BJ (cell line): ENCODE data around the gene OVOL3. TPM values are rescaled to one million over a fixed set of nuclear protein-coding genes. Genes with fewer than 3 reads are reported as not detected.

Experiments
- CTCF ChIA-PET: fragments of 350-600 bp; formaldehyde crosslinking; extraction: SDS; loops from one replicate; lab custom pipeline; 2021; ENCODE audit warnings: antibody characterized with exemption, inconsistent platforms; lab: Yijun Ruan, JAX
- POLR2A ChIA-PET: fragments of 300-600 bp; sonication (Branson Sonifier 250); formaldehyde crosslinking; extraction: SDS; loops from one replicate; lab custom pipeline; 2021; ENCODE audit warnings: antibody characterized with exemption; lab: Charles Lee
- DNase-seq: peaks from one replicate; pipeline ENCODE4 v3.0.0-alpha.2; 2011; ENCODE audit warnings: low read depth
- H3K27me3 ChIP-seq: 2 replicates; pipeline ENCODE4 v1.6.0; 2011; ENCODE audit warnings: low read length; ENCODE audit not compliant: control insufficient read depth, insufficient read depth
- H3K36me3 ChIP-seq: 2 replicates; pipeline ENCODE4 v1.5.1; 2011; ENCODE audit warnings: low read length; ENCODE audit not compliant: control insufficient read depth, insufficient read depth
- H3K4me3 ChIP-seq: 2 replicates; pipeline ENCODE4 v1.5.1; 2011; ENCODE audit warnings: low read depth, mild to moderate bottlenecking, control low read depth, low read length
- polyA plus RNA-seq: library from polyadenylated mRNA; depleted of rRNA; stranded (reverse); fragments of >200 nt; gene quantifications from 2 replicates; pipeline ENCODE4 v1.2.3, GENCODE V29; 2011
- TF ChIP-seq, protein P1 (sequence below): IDR thresholded peaks from 2 replicates; pipeline ENCODE4 v1.5.1; 2011; ENCODE audit warnings: low read depth, mild to moderate bottlenecking, control low read depth, inconsistent platforms, low read length, moderate library complexity; ENCODE audit not compliant: insufficient read depth

OVOL3 gene
- polyA plus RNA-seq, 1 experiment = not detected

DNA sequence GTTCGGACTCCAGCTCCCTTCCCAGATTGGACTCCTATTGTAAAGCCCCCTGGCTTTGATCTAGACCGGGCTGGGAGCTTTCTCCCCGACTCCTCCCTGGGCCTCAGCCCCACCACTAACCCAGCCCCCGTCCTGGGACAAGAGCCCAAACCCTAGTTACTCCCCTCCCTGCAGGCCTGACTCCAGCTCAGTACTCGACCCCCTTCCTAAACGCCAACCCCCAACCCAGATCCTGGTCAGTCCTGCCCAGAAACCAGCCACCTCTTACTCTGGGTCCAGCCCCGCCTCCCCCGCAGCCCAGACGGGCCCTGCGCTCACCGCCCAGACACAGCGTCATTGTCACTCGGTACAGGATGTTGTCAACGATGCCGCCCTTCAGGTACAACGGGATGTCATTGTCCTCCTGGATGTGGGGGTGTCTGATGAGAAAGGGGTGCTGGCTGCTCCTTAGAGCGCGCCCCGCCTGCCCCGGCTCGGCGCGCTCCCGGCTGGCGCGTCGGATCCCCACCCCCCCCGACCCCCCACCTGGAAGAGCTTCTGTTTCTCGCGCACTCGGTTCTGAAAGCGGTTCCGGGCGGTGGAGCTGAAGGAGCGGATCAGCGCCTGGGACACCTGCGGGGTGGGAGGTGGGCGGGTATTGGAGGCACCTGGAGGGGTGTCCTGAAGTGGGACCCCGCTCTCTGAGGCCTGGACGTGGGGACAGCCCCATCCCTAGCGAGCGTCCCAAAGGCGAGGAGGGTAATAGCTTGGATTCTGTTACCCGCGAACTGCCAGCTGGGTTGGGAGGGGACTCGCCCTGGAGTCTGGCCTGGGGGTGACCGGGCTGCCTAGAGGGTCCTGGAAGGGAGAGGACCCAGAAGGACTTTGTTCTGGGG lies 40.4 kb downstream of the OVOL3 start:
- no peaks in the 10 kb centered on the region for H3K27me3 ChIP-seq
- TF ChIP-seq, protein P1, sequence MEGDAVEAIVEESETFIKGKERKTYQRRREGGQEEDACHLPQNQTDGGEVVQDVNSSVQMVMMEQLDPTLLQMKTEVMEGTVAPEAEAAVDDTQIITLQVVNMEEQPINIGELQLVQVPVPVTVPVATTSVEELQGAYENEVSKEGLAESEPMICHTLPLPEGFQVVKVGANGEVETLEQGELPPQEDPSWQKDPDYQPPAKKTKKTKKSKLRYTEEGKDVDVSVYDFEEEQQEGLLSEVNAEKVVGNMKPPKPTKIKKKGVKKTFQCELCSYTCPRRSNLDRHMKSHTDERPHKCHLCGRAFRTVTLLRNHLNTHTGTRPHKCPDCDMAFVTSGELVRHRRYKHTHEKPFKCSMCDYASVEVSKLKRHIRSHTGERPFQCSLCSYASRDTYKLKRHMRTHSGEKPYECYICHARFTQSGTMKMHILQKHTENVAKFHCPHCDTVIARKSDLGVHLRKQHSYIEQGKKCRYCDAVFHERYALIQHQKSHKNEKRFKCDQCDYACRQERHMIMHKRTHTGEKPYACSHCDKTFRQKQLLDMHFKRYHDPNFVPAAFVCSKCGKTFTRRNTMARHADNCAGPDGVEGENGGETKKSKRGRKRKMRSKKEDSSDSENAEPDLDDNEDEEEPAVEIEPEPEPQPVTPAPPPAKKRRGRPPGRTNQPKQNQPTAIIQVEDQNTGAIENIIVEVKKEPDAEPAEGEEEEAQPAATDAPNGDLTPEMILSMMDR = no peak
- peak overlapping the region; percentile 46 for H3K4me3 ChIP-seq
- H3K36me3 ChIP-seq = peaks cover 14% of the 10 kb centered on the region
- CTCF ChIA-PET = interaction anchor here (0.6 to 2.6 kb wide), 5 partner anchors 11 to 34 kb away, joined by 3 to 14 read pairs (median 3); no protein-coding TSS in a partner anchor
- DNase-seq = no peak
- POLR2A ChIA-PET = interaction anchor here (0.6 to 0.9 kb wide), 4 partner anchors 24 to 114 kb away, joined by 3 to 7 read pairs (median 3); partner anchors contain the start of genes POLR2I, ZNF146 and ZNF565

DNA sequence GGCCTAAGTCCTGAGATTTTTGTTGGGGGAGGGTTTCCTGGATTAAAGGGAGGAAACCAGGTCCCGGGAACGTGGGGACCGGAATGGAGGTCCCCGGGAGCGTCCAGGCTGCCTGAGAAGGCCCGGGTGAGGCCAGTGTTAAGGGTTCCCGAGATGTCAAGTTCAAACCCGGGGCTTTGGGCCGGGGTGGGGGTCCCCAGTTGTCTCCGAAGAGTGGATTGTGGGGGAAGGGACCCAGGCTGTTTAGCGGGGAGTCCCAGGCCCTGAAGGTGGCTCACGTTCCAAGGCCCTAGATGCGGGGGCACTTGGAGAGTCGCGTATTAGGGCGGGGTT lies 41.0 kb downstream of the OVOL3 start:
- DNase-seq = no peak
- POLR2A ChIA-PET = interaction anchor here (0.6 kb wide), 1 partner anchor 37 kb away, joined by 3 read pairs; the partner anchor contains the start of gene POLR2I

DNA sequence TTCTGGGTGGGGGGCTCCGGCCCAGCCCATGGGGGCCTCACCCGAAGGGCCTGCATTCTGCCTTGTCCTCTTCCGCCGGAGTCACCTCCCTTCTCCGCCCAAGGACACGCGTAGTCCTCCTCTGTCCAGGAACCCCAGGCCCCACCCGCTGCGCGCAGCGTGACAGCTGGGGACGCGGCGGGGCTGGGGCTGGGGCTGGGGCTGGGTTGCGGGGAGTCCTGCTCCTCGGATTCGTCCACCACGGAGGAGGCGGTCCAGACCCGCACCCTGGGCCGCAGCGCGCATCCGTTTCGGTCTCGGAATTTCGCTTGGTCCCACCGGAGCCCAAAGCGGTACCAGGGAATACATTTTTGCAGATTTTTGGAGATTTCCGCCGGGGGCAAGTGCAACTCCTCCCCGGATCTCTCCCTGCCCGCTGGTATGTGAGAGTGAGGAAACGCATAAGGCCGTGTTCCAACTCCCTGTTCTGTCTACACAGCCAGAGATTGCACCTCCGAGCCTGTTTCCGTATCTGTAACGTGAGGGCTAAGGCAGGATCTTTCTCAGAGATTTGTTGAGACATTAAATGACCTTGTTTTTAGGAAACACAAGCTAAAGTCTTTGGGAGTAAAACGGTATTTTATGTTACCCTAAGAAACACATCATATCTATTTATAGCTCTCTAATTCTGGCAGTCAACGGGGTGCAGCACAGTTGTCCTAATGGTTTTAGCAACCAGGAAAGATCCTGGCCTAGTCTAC lies 41.6 kb downstream of the OVOL3 start, which contains the start of gene COX7A1:
TSS of gene COX7A1 (minus strand) at position 96 of the 740 bp plus-strand sequence. CDS start at position 56, 40 bp downstream.
- ChIA-PET CTCF (interaction anchor here (1.1 to 2.6 kb wide), 4 partner anchors 17 to 92 kb away, joined by 3 to 16 read pairs (median 10); no protein-coding TSS in a partner anchor), POLR2A (interaction anchor here (0.5 to 0.6 kb wide), 2 partner anchors 38 to 99 kb away, joined by 3 to 6 read pairs; partner anchors contain the start of gene POLR2I)
- no peak for DNase-seq
- no peaks in the 10 kb centered on the region for H3K27me3 ChIP-seq
- peaks cover 11% of the 10 kb centered on the region for H3K36me3 ChIP-seq
- H3K4me3 ChIP-seq = peak within 1 kb of the TSS; percentile 46
- TF ChIP-seq, protein P1 = no peak

More for the DNA sequence above, 41.0 kb downstream of the OVOL3 start:
- TF ChIP-seq, protein P1 = no peak
- no peaks in the 10 kb centered on the region for H3K27me3 ChIP-seq
- H3K4me3 ChIP-seq = peak overlapping the region; percentile 46
- CTCF ChIA-PET = interaction anchor here (2.0 to 2.6 kb wide), 2 partner anchors 17 to 24 kb away, joined by 8 to 14 read pairs; no protein-coding TSS in a partner anchor
- H3K36me3 ChIP-seq = peaks cover 11% of the 10 kb centered on the region

DNA sequence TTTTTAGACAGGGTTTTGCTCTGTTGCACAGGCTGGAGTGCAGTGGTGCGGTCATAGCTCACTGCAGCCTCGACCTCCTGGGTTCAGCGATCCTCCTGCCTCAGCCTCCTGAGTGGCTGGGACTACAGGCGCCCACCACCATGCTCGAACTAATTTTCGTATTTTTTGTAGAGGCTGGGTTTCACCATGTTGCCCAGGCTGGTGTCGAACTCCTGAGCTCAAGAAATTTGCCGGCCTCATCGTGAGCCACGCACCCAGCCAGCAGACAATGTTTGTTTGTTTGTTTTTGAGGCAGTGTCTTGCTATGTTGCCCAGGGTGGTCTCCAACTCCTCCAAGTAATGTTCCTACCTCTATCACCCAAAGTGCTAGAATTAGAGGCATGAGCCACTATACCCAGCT lies 42.2 kb downstream of the OVOL3 start:
- DNase-seq = no peak
- TF ChIP-seq, protein P1 = no peak
- POLR2A ChIA-PET = interaction anchor here (0.6 kb wide), 1 partner anchor 61 kb away, joined by 7 read pairs; the partner anchor contains the start of gene ZNF565
- CTCF ChIA-PET = interaction anchor here (1.1 to 2.4 kb wide), 3 partner anchors 17 to 92 kb away, joined by 3 to 16 read pairs (median 7); no protein-coding TSS in a partner anchor
- no peak overlapping the region for H3K4me3 ChIP-seq
- H3K36me3 ChIP-seq = peaks cover 9% of the 10 kb centered on the region
- no peaks in the 10 kb centered on the region for H3K27me3 ChIP-seq
